ENCODE measurements around the gene RNF187.

GRCh38 chr1:228465141-228465540 is 22.0 kb upstream of the RNF187 start:
- no peak for TF ChIP-seq EP300 (IDR thresholded peaks at IDR 0.05)
- TF ChIP-seq CTCF (IDR thresholded peaks at IDR 0.05) = no peak
- TF ChIP-seq HOXA7 (CRISPR knock-in tag; IDR thresholded peaks at IDR 0.05) = no peak

All from A549 (cell line).